Measurements from ENCODE around the gene APOLD1.
"Not testable (repeated sequence)": the region's sequence is repeated elsewhere in the genome, so short reads cannot be mapped to it uniquely, and the experiment has no call there.

The APOLD1 gene

DNA sequence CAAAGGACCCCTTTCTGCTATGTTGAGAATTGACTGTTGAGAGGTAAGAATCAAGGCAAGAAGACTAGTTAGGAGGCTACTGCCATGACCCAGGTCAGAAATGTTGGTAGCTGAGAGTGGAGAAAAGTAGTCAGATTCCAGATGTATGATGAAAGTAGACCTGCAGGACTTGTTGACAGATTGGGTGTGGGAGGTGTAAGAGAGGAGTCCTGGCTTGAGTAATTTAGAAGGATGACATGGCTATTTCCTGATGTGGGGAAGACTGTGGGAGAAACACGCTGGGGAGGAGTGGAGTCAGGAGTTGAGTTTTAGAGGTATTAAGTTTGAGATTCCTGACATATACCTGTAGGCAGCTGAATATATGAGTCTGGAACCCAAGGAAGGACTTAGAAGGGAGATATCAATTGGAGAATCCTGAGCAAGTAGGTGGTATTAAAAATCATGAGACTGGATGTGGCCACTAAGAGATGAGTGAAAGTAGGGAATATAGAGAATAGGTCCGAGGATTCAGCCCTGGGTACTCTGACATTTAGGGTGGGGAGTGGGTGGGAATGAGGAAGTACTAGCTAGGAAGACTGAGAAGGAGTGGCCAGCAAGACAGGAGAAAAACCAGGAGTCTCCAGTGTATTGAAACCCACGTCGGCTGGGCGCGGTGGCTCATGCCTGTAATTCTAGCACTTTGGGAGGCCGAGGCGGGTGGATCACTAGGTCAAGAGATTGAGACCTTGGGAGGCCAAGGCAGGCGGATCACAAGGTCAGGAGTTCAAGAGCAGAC, 15.1 kb downstream of the APOLD1 start:
- DNase-seq (ENCODE audit: extremely low read depth, low read depth): no peak
- TF ChIP-seq, protein P1, sequence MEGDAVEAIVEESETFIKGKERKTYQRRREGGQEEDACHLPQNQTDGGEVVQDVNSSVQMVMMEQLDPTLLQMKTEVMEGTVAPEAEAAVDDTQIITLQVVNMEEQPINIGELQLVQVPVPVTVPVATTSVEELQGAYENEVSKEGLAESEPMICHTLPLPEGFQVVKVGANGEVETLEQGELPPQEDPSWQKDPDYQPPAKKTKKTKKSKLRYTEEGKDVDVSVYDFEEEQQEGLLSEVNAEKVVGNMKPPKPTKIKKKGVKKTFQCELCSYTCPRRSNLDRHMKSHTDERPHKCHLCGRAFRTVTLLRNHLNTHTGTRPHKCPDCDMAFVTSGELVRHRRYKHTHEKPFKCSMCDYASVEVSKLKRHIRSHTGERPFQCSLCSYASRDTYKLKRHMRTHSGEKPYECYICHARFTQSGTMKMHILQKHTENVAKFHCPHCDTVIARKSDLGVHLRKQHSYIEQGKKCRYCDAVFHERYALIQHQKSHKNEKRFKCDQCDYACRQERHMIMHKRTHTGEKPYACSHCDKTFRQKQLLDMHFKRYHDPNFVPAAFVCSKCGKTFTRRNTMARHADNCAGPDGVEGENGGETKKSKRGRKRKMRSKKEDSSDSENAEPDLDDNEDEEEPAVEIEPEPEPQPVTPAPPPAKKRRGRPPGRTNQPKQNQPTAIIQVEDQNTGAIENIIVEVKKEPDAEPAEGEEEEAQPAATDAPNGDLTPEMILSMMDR (IDR thresholded peaks at IDR 0.05; ENCODE audit: low read depth, low read length): no peak

DNA sequence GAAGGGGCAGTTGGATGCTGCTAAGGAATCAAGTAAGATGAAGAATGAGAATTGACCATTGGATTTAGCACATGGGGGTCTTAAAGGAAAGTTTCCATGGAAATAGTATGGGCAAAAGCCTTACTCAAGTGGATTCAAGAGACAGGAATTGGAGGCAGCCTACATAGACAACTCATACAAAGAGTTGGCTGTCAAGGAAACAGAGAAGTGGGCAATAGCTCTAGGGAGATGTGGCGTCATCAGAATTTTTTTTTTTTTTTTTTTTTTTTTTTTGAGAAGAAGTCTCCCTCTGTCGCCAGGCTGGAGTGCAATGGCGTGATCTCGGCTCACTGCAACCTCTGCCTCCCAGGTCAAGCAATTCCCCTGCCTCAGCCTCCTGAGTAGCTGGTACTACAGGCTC, 16.2 kb downstream of the APOLD1 start:
- not testable (repeated sequence) for DNase-seq (ENCODE audit: extremely low read depth, low read depth)

DNA sequence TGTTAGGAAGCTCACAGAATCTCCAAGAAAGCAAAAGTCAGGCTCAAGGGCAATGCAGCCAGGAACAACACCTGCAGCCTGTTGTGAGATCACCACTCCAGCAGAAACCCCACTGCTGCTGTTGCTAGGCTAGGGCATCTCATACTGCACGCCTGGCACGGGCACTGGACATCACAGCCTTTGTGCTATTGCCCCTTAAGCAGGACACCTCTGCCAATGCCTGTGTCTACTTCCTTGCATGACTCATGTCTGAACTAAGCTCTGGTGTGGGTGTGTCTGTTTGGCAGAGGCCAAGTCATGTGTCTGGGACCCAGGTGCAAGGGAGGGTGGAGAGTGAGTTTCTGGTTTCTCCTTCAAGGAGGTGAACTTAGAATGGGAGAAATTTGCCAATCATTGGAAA, 17.7 kb downstream of the APOLD1 start:
- peak; percentile 32 for DNase-seq (ENCODE audit: extremely low read depth, low read depth)
- TF ChIP-seq, protein P1 (IDR thresholded peaks at IDR 0.05; ENCODE audit: low read depth, low read length): no peak

DNA sequence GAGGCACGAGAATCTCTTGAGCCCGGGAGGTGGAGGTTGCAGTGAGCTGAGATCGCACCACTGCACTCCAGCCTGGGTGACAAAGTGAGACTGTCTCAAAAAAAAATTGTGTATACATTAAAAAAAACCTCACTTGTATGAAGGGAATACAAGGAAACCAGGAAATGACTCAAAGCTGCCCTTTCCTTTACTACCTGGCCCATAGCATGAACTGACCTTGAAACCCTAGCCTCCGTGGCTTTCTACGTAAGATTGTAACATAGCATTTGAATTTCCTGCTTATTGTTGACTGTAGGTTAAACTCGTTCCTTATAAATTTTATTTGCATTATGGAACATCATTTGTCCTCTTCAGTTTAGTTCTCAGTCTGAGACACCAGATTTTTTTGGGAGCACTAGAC, 18.6 kb downstream of the APOLD1 start:
- DNase-seq (ENCODE audit: extremely low read depth, low read depth): no peak
- TF ChIP-seq, protein P1 (IDR thresholded peaks at IDR 0.05; ENCODE audit: low read depth, low read length): no peak

DNA sequence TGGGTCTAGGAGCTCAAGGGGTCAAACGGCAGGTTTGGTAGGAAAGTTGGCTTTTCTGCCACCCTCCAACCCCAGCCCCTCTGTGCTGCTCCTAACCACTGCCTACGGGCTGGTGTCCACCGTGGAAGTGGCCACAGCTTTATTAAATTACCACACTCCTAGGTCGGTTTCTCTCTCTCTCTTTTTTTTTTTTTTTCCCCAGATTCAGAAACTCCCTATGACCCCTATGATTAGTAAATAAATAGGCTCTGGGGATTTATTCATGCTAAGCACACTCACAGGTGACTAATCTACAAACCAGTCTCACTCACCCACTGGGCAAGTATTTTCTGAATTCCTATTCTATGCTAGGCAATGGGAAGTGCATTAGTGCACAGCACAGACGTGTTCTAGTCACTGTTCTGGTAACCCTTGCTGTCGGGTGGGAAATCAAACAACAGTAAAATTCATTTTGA, 19.0 kb downstream of the APOLD1 start:
- TF ChIP-seq, protein P1 (IDR thresholded peaks at IDR 0.05; ENCODE audit: low read depth, low read length): no peak
- peak; percentile 63 for DNase-seq (ENCODE audit: extremely low read depth, low read depth)

DNA sequence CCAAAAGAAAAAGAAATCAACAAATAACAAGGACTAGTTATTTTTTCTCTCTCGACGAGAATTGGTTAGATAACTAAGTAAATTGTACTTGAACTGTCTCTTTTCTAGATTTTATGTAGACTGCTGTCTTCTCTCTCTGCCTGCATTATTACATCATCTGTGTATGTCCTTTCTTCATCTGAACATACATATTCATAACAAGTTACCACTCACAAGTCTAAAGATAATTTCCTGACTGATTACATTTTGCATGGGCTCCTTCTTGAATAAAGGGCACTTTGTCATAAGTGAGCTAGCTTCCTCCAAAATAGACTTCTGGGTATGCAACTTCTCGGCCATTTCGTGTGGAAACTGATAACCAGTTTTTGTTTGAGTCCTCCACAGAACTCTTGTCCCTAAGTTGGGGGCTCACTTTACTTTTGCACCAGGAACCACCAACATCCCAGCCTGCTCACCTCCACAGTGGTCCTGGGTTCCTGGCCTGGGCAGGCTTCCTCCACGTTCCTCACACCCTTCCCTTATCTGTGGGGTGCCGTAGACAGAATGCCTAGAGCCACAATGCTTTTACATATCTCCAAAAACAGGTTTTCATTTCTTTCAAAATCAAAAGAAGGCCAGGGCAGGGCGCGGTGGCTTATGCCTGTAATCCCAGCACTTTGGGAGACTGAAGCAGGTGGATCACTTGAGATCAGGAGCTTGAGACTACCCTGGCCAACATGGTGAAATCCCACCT, 21.5 kb downstream of the APOLD1 start:
- DNase-seq (ENCODE audit: extremely low read depth, low read depth): no peak
- TF ChIP-seq, protein P1 (IDR thresholded peaks at IDR 0.05; ENCODE audit: low read depth, low read length): no peak

DNA sequence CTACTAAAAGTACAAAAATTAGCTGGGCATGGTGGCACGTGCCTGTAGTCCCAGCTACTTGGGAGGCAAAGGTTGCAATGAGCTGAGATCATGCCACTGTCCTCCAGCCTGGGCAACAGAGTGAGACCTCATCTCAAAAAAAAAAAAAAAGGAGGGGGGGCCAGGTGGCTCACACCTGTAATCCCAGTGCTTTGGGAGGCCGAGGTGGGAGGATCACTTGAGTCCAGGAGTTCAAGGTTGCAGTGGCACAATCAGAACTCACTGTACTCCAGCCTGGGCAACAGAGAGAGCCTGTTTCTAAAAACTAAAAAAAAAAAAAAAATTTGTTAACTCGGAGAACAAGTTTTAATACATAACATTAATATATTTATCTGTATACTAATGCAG, 22.1 kb downstream of the APOLD1 start:
- not testable (repeated sequence) for DNase-seq (ENCODE audit: extremely low read depth, low read depth)

DNA sequence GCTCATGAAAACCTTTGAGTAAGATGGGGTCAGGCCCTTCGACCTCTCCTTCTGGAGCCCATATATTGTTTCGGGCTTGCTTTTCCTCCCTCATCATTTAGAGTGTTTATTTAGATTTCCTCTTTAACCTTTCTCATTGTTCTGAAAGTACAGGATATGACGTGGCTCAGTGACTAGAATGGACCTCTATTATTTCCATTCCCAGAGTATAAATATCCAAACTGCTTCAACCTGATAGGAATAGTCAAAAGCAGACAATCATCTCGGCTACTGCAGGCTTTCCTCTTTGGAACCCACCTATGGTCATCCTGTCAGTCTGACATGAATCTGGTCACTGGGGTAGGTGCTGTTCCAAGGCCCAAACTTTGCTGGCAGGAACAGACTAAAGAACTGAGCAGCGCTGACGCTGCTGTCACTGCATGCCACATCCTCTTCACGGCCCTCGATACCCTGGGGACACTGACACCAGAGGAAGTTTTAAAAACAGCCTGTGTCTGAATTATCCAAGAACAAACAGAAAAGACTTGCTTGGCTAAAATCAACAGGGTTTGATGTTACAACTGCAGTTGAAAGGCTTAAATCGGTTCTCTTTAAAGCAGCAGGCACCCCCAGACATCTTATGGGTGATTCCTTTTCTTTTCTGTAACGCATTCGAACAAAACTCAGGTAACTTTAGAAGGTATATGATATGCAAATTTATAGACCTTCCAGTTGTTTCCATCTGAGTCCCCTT, 22.7 kb downstream of the APOLD1 start:
- TF ChIP-seq, protein P1 (IDR thresholded peaks at IDR 0.05; ENCODE audit: low read depth, low read length): no peak
- no peak for DNase-seq (ENCODE audit: extremely low read depth, low read depth)
